Adrenal gland (tissue), 5 donors: ENCODE results near the gene MLKL.
"Not testable (repeated sequence)": the region's sequence is repeated elsewhere in the genome, so short reads cannot be mapped to it uniquely, and the experiment has no call there.

Experiments
- POLR2A ChIP-seq, 2 donors: fragments of 450-650 bp; IDR thresholded peaks; one replicate each; pipeline ENCODE4 v1.6.1; 2017; ENCODE audit warnings: antibody characterized with exemption in 2 of 2, mild to moderate bottlenecking in 2 of 2, moderate library complexity in 1 of 2
- TF ChIP-seq, protein P1 (sequence below), 6 experiments: fragments of 450-650 bp in 4 of 6; fragments of 200-600 bp in 2 of 6; sonication (generic) in 1 of 6; IDR thresholded peaks; 1 replicate in 5 of 6; 2 replicates in 1 of 6; pipeline versions ENCODE4 v1.5.1 to v1.8.0; 2016 to 2021; ENCODE audit warnings: antibody characterized with exemption in 6 of 6, mild to moderate bottlenecking in 2 of 6, moderate library complexity in 1 of 6
- donor health status: DM: no; HTN: no; CAD: no.

DNA sequence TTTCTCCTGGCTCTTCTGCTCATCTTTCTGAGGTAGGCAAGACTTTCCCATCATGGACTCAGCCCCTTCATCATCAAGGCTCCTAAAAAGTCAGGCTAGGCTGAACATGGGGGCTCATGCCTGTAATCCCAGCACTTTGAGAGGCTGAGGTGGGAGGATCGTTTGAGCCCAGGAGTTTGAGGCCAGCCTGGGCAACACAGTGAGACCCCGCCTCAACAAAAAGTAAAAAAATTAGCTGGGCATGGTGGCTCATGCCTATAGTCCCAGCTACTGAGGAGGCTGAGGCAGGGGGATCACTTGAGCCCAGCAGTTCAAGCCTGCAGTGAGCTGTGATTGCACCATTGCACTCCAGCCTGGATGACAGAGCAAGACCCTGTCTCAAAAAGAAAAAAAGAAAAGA is 21.5 kb upstream of the MLKL start:
- TF ChIP-seq, protein P1, sequence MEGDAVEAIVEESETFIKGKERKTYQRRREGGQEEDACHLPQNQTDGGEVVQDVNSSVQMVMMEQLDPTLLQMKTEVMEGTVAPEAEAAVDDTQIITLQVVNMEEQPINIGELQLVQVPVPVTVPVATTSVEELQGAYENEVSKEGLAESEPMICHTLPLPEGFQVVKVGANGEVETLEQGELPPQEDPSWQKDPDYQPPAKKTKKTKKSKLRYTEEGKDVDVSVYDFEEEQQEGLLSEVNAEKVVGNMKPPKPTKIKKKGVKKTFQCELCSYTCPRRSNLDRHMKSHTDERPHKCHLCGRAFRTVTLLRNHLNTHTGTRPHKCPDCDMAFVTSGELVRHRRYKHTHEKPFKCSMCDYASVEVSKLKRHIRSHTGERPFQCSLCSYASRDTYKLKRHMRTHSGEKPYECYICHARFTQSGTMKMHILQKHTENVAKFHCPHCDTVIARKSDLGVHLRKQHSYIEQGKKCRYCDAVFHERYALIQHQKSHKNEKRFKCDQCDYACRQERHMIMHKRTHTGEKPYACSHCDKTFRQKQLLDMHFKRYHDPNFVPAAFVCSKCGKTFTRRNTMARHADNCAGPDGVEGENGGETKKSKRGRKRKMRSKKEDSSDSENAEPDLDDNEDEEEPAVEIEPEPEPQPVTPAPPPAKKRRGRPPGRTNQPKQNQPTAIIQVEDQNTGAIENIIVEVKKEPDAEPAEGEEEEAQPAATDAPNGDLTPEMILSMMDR (IDR thresholded peaks at IDR 0.05) = not testable (repeated sequence)
- not testable (repeated sequence) for TF ChIP-seq POLR2A (IDR thresholded peaks at IDR 0.05)
